Ovary (tissue), 9 donors: ENCODE results near the gene GRID2. TPM values are rescaled to one million over a fixed set of nuclear protein-coding genes. Genes with fewer than 3 reads are reported as not detected.
"Not testable (repeated sequence)": the region's sequence is repeated elsewhere in the genome, so short reads cannot be mapped to it uniquely, and the experiment has no call there.

Experiments used
- DNase-seq, 5 donors: peaks; one replicate each; pipeline ENCODE4 v3.0.0-alpha.2; 2019 to 2020
- H3K27ac ChIP-seq, 2 donors: fragments of 200-600 bp; one replicate each; pipeline versions ENCODE4 v1.5.1 to v1.8.0; 2019 to 2022
- H3K27me3 ChIP-seq: fragments of 200-600 bp; one replicate; pipeline ENCODE4 v1.8.0; 2022
- H3K36me3 ChIP-seq: fragments of 200-600 bp; sonication (generic); one replicate; pipeline ENCODE4 v1.5.1; 2019
- H3K4me1 ChIP-seq: one replicate; pipeline ENCODE4 v1.8.1; 2013; ENCODE audit warnings: mild to moderate bottlenecking, moderate library complexity; ENCODE audit not compliant: insufficient read depth
- H3K4me3 ChIP-seq: fragments of 200-600 bp; sonication (generic); one replicate; pipeline ENCODE4 v1.5.1; 2017
- H3K9me3 ChIP-seq, 2 donors: fragments of 200-600 bp in 1 of 2; sonication (generic) in 1 of 2; one replicate each; pipeline versions ENCODE4 v1.5.1 to v1.8.1; 2013 to 2019; ENCODE audit warnings: mild to moderate bottlenecking in 1 of 2, moderate library complexity in 1 of 2
- CTCF ChIP-seq, 3 donors: fragments of 450-650 bp in 2 of 3; fragments of 200-600 bp in 1 of 3; IDR thresholded peaks; one replicate each; pipeline versions ENCODE4 v1.5.1 to v1.8.0; 2016 to 2022; ENCODE audit warnings: antibody characterized with exemption in 3 of 3, mild to moderate bottlenecking in 1 of 3
- EP300 ChIP-seq: sonication (generic); formaldehyde crosslinking; IDR thresholded peaks from one replicate; pipeline ENCODE4 v1.6.1; 2017; ENCODE audit warnings: antibody characterized with exemption
- POLR2A ChIP-seq: fragments of 450-650 bp; IDR thresholded peaks from one replicate; pipeline ENCODE4 v1.6.1; 2017; ENCODE audit warnings: antibody characterized with exemption, mild to moderate bottlenecking, moderate library complexity
- WGBS, 3 donors: extraction: QIAGEN DNeasy Blood & Tissue Kit in 1 of 3; methylation state at CpG; one replicate each; pipeline versions ENCODE4 v1.1.5 to v1.1.7; 2013 to 2017; 5-methylcytosine and 5-hydroxymethylcytosine counted together
- intact Hi-C, 4 donors: fragments of 100-400 bp; cut with DNase I; formaldehyde crosslinking; loops; one replicate each; pipeline versions ENCODE4 v1.11.0 to v1.15.1; 2022 to 2023
- polyA plus RNA-seq, 2 donors: library from polyadenylated mRNA; stranded (reverse); fragments of 200-250 nt in 1 of 2; fragments of 350-450 nt in 1 of 2; fragmentation: Illumina TruSeq in 1 of 2; extraction: RNeasy Lipid Tissue Mini Kit (QIAGEN cat#74804) in 1 of 2; gene quantifications; one replicate each; pipeline ENCODE4 v1.2.3, GENCODE V29; 2013 to 2014
- total RNA-seq, 7 donors: library from RNA; depleted of rRNA in 2 of 7; stranded (reverse); fragments of >200 nt in 2 of 7; fragmentation: NEBNext Ultra II Directional in 3 of 7; extraction: Animal tissue kit (Norgen Biotek cat#: 25700) in 3 of 7; gene quantifications; one replicate each; pipeline versions ENCODE4 v1.1.0 to v1.2.4, GENCODE V29; 2016 to 2023
- donor health status: DM: no; HTN: no; CAD: no; lungs with moderate emphysema.
- donor health status: DM: no; HTN: no; CAD: no.
- donor health status: Bipolar disorder and iron deficiency.
- donor health status: DM: yes; HTN: yes; CAD: no.
- donor health status: DM: no; HTN: no; CAD: no.
- donor health status: DM: yes; HTN: yes; CAD: no.

GRID2 gene
- total and polyA plus RNA-seq, 9 donors, result 0.65 to 6.8 (median 2.6) TPM

DNA sequence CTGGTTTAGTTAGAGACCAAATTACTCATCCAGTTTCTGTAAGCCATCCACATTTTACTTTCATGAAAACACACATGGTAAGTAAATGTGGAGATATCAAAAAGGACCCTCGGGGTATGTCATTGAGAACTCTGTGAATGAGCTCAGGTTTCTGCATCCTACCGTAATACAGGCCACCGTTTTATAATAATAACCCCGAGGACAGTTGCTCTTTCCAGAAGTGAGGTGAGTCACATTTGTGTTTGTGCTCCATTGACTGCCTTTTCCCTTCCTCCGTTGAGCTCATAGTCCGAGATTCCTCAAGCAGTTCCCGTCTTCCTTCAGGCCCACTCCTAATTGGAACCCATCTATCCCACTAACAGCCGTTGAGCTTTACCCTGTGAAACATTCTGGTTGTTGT, 95.3 kb downstream of the GRID2 start:
- H3K4me1 ChIP-seq, result no peaks in the 10 kb centered on the region
- no peaks in the 10 kb centered on the region for H3K27me3 ChIP-seq
- H3K4me3 ChIP-seq, result no peak overlapping the region
- H3K36me3 ChIP-seq, result no peaks in the 10 kb centered on the region
- 84 to 88% (median 84%) methylated on average over 8 of the region's 8 CpGs for WGBS, 3 donors
- no peak overlapping the region for H3K27ac ChIP-seq
- intact Hi-C loops, result no loop called here
- DNase-seq, result no peak
- no peak for TF ChIP-seq EP300
- TF ChIP-seq POLR2A, result no peak
- no peak for TF ChIP-seq CTCF (IDR thresholded peaks at IDR 0.05)
- H3K9me3 ChIP-seq, result no peaks in the 10 kb centered on the region

- WGBS, 3 donors, result 87 to 94% (median 94%) methylated on average over 7 of the region's 7 CpGs
- H3K4me3 ChIP-seq, H3K27ac ChIP-seq, DNase-seq, intact Hi-C loops, H3K27me3 ChIP-seq, H3K36me3 ChIP-seq, H3K4me1 ChIP-seq, H3K9me3 ChIP-seq: not testable (repeated sequence)
These were observed 99.8 kb downstream of the GRID2 start for GRCh38 chr4:92403525-92403924.

- Histone ChIP-seq H3K27ac (no peak overlapping the region), H3K27me3 (no peaks in the 10 kb centered on the region), H3K9me3 (no peaks in the 10 kb centered on the region), H3K36me3 (no peaks in the 10 kb centered on the region), H3K4me3 (no peak overlapping the region), H3K4me1 (no peaks in the 10 kb centered on the region)
- DNase-seq, result no peak
- 85 to 100% (median 90%) methylated on average over 1 of the region's 1 CpG for WGBS, 3 donors
- intact Hi-C loops, result no loop called here
- TF ChIP-seq EP300 (no peak), CTCF (IDR thresholded peaks at IDR 0.05) (no peak), POLR2A (no peak)
These were observed 102.7 kb downstream of the GRID2 start for GRCh38 chr4:92406488-92406887.

GRCh38 chr4:92421920-92422319, 118.2 kb downstream of the GRID2 start:
- Histone ChIP-seq H3K27me3 (no peaks in the 10 kb centered on the region), H3K4me1 (no peaks in the 10 kb centered on the region), H3K36me3 (no peaks in the 10 kb centered on the region), H3K27ac (no peak overlapping the region), H3K4me3 (no peak overlapping the region), H3K9me3 (no peaks in the 10 kb centered on the region)
- TF ChIP-seq EP300 (no peak), CTCF (IDR thresholded peaks at IDR 0.05) (no peak), POLR2A (no peak)
- WGBS, 3 donors, result 77 to 89% (median 86%) methylated on average over 2 of the region's 2 CpGs
- no peak for DNase-seq
- intact Hi-C loops, result no loop called here

DNA sequence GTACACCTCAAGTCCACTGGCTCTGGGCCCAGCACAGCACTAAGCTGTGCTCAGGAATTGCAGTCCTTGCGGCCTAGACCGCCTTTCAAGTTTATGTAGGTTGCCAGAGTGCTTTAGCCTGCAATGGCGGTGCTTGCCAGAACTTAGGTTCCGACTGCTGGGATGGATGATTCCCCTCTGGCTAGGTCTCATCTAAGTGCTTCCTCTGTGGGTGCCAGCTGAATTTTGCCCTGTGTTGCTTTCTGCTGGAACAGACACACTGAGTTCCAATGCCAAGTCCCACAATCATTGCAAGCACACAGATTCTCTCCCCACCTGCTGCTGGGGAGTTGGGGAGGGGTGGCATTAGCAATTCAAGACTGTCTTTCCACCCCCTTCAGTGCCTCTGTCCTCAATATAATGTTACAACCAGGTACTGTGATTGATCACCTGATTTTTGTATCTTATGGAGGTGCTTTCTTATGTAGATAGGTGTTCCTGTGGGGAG, 129.5 kb downstream of the GRID2 start:
- WGBS, 3 donors, result 94 to 98% (median 97%) methylated on average over 4 of the region's 4 CpGs
- no peaks in the 10 kb centered on the region for H3K9me3 ChIP-seq
- no peak overlapping the region for H3K27ac ChIP-seq
- H3K4me3 ChIP-seq, result no peak overlapping the region
- H3K4me1 ChIP-seq, result no peaks in the 10 kb centered on the region
- intact Hi-C loops, result no loop called here
- DNase-seq, result no peak
- H3K27me3 ChIP-seq, result no peaks in the 10 kb centered on the region
- TF ChIP-seq POLR2A, result no peak
- no peak for TF ChIP-seq CTCF (IDR thresholded peaks at IDR 0.05)
- no peaks in the 10 kb centered on the region for H3K36me3 ChIP-seq

GRCh38 chr4:92438722-92439121, 135.0 kb downstream of the GRID2 start:
- WGBS, 3 donors, result 82 to 90% (median 85%) methylated on average over 6 of the region's 6 CpGs

DNA sequence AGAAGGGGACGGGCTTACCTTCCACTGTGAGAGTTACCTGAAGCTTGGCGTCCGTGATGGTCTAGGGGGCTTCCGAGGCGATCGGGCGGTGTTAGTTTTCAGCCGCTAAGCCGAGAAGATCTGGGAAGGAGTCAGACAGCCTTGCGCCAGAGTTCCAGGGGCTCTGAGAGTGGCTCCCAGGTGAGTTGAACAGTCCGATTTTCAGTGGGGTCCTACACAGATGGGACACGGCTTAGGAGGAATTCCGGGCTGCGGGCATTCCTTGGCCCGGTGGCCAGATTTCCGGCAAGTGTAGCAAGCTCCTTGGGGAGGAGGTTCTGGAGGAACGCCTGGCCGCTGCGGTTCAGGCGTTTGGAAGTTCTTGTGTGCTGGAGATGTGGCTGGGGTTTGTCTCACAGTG, 138.4 kb downstream of the GRID2 start:
- not testable (repeated sequence) for H3K9me3 ChIP-seq, H3K27ac ChIP-seq, H3K27me3 ChIP-seq, H3K4me1 ChIP-seq, H3K4me3 ChIP-seq, DNase-seq, H3K36me3 ChIP-seq
- intact Hi-C loops, result loop anchor here in 1 of 4 donors (10.0 kb wide), 1 partner anchor 743 kb away; no protein-coding TSS in a partner anchor
- 95 to 97% (median 95%) methylated on average over 16 to 20 of the region's 20 CpGs for WGBS, 3 donors

More at GRCh38 chr4:92438722-92439121, 135.0 kb downstream of the GRID2 start:
- H3K27me3 ChIP-seq, H3K27ac ChIP-seq, H3K4me3 ChIP-seq, intact Hi-C loops, H3K36me3 ChIP-seq, DNase-seq, H3K4me1 ChIP-seq, H3K9me3 ChIP-seq: not testable (repeated sequence)
